IMR-90 (cell line): ENCODE results near the gene TTC7B. TPM values are rescaled to one million over a fixed set of nuclear protein-coding genes. Genes with fewer than 3 reads are reported as not detected.

Experiments used
- ATAC-seq: fragments of 200-7000 bp; cut with Tn5 transposase; 2 replicates; pipeline ENCODE4 v1.9.1; 2020; ENCODE audit warnings: low read depth, mild to moderate bottlenecking, moderate library complexity
- BruUV-seq: library from RNA; stranded (reverse); fragments of 400-500 nt; replicated peaks from 2 replicates; lab custom pipeline; 2021; lab: Mats Ljungman, UMichigan
- CTCF ChIA-PET: fragments of 300-600 bp; formaldehyde crosslinking; extraction: SDS; loops from one replicate; lab custom pipeline; 2021; ENCODE audit warnings: antibody characterized with exemption; lab: Yijun Ruan, JAX
- POLR2A ChIA-PET: fragments of 300-600 bp; sonication (Branson Sonifier 250); formaldehyde crosslinking; loops from one replicate; lab custom pipeline; 2022; ENCODE audit warnings: antibody characterized with exemption; ENCODE audit not compliant: unreplicated experiment; lab: Charles Lee
- DNase-seq: peaks from one replicate; pipeline ENCODE4 v3.0.0; 2013
- H2AFZ ChIP-seq: replicated peaks from 2 replicates; pipeline ENCODE3; 2013; ENCODE audit warnings: low read length, mild to moderate bottlenecking; ENCODE audit not compliant: poor library complexity
- H2AK5ac ChIP-seq: 2 replicates; pipeline ENCODE4 v1.6.1; 2013; ENCODE audit warnings: low read depth, low read length, inconsistent platforms
- H2AK9ac ChIP-seq: replicated peaks from 2 replicates; pipeline ENCODE3; 2013; ENCODE audit warnings: mild to moderate bottlenecking, low read depth, low read length, moderate library complexity; ENCODE audit not compliant: poor library complexity
- H2BK120ac ChIP-seq: 2 replicates; pipeline ENCODE4 v1.6.1; 2013; ENCODE audit warnings: low read depth, low read length, inconsistent platforms
- H2BK15ac ChIP-seq: 3 replicates; pipeline ENCODE4 v1.6.1; 2013; ENCODE audit warnings: low read depth, low read length, inconsistent platforms
- H2BK20ac ChIP-seq: 2 replicates; pipeline ENCODE4 v1.6.1; 2013; ENCODE audit warnings: low read depth, mild to moderate bottlenecking, inconsistent platforms, low read length, moderate library complexity
- H2BK5ac ChIP-seq: 2 replicates; pipeline ENCODE4 v1.6.1; 2013; ENCODE audit warnings: mild to moderate bottlenecking, low read depth, low read length, inconsistent platforms; ENCODE audit not compliant: poor library complexity, severe bottlenecking
- H3K14ac ChIP-seq: replicated peaks from 2 replicates; pipeline ENCODE4 v1.6.1; 2013; ENCODE audit warnings: low read depth, low read length, inconsistent platforms
- H3K18ac ChIP-seq: 2 replicates; pipeline ENCODE4 v1.6.1; 2013; ENCODE audit warnings: low read depth, low read length, control low read depth
- H3K23ac ChIP-seq: 2 replicates; pipeline ENCODE4 v1.6.1; 2013; ENCODE audit warnings: low read depth, low read length, inconsistent platforms
- H3K27ac ChIP-seq: 2 replicates; pipeline ENCODE4 v1.5.1; 2013; ENCODE audit warnings: mild to moderate bottlenecking, control low read depth, low read length; ENCODE audit not compliant: insufficient read depth
- H3K27me3 ChIP-seq: 2 replicates; pipeline ENCODE4 v1.6.1; 2013; ENCODE audit warnings: low read length; ENCODE audit not compliant: control insufficient read depth, insufficient read depth
- H3K36me3 ChIP-seq: 2 replicates; pipeline ENCODE4 v1.6.1; 2013; ENCODE audit warnings: low read length, mixed read lengths; ENCODE audit not compliant: control insufficient read depth, insufficient read depth
- H3K4ac ChIP-seq: 2 replicates; pipeline ENCODE4 v1.6.1; 2013; ENCODE audit warnings: low read depth, low read length, inconsistent platforms
- H3K4me1 ChIP-seq: 2 replicates; pipeline ENCODE4 v1.6.1; 2013; ENCODE audit warnings: low read length, mixed read lengths; ENCODE audit not compliant: control insufficient read depth, insufficient read depth
- H3K4me2 ChIP-seq: 2 replicates; pipeline ENCODE4 v1.6.1; 2013; ENCODE audit warnings: low read depth, mild to moderate bottlenecking, control low read depth, low read length, moderate library complexity
- H3K4me3 ChIP-seq: 2 replicates; pipeline ENCODE4 v1.5.1; 2013; ENCODE audit warnings: low read depth, mild to moderate bottlenecking, control low read depth, low read length, moderate library complexity; ENCODE audit not compliant: insufficient read depth
- H3K56ac ChIP-seq: 2 replicates; pipeline ENCODE4 v1.6.1; 2013; ENCODE audit warnings: low read length, inconsistent platforms; ENCODE audit not compliant: insufficient read depth; ENCODE audit errors: extremely low read depth
- H3K79me1 ChIP-seq, 2 experiments: 2 replicates each; pipeline ENCODE4 v1.6.1; 2013; ENCODE audit warnings: low read length in 2 of 2, inconsistent platforms in 1 of 2, low read depth in 1 of 2
- H3K9ac ChIP-seq: 2 replicates; pipeline ENCODE4 v1.6.1; 2013; ENCODE audit warnings: low read depth, low read length, control low read depth
- H3K9me1 ChIP-seq: 2 replicates; pipeline ENCODE4 v1.6.1; 2013; ENCODE audit warnings: low read length, inconsistent platforms; ENCODE audit not compliant: insufficient read depth
- H3K9me3 ChIP-seq: 2 replicates; pipeline ENCODE4 v1.6.1; 2013; ENCODE audit warnings: low read length; ENCODE audit not compliant: control insufficient read depth, insufficient read depth
- H4K20me1 ChIP-seq: 2 replicates; pipeline ENCODE4 v1.6.1; 2013; ENCODE audit warnings: low read length, inconsistent platforms; ENCODE audit not compliant: insufficient read depth
- H4K5ac ChIP-seq: 2 replicates; pipeline ENCODE4 v1.6.1; 2013; ENCODE audit warnings: mild to moderate bottlenecking, low read depth, low read length, control low read depth
- H4K8ac ChIP-seq, 2 experiments: 2 replicates each; pipeline ENCODE4 v1.6.1; 2013; ENCODE audit warnings: low read depth in 2 of 2, low read length in 2 of 2, control low read depth in 1 of 2, inconsistent platforms in 1 of 2
- H4K91ac ChIP-seq: 2 replicates; pipeline ENCODE4 v1.6.1; 2013; ENCODE audit warnings: low read depth, low read length, inconsistent platforms; ENCODE audit not compliant: insufficient read depth
- BHLHE40 ChIP-seq: fragments of 150-350 bp; IDR thresholded peaks from 2 replicates; pipeline ENCODE4 v1.6.1; 2016; ENCODE audit warnings: mild to moderate bottlenecking, low read depth, low read length
- CEBPB ChIP-seq: IDR thresholded peaks from 2 replicates; pipeline ENCODE4 v1.6.1; 2012; ENCODE audit warnings: low read depth, low read length, improper control_type of control experiment
- CHD1 ChIP-seq: IDR thresholded peaks from 2 replicates; pipeline ENCODE4 v1.6.1; 2012; ENCODE audit warnings: low read depth, low read length, improper control_type of control experiment
- FOS ChIP-seq: fragments of 150-350 bp; IDR thresholded peaks from 2 replicates; pipeline ENCODE4 v1.6.1; 2016; ENCODE audit warnings: low read depth, low read length
- MAFK ChIP-seq: IDR thresholded peaks from 2 replicates; pipeline ENCODE4 v1.6.1; 2012; ENCODE audit warnings: low read depth, low read length, improper control_type of control experiment
- MAZ ChIP-seq: IDR thresholded peaks from 2 replicates; pipeline ENCODE4 v1.6.1; 2012; ENCODE audit warnings: low read depth, mild to moderate bottlenecking, low read length, improper control_type of control experiment, moderate library complexity, borderline replicate concordance
- MXI1 ChIP-seq: IDR thresholded peaks from 2 replicates; pipeline ENCODE4 v1.6.1; 2012; ENCODE audit warnings: low read depth, mild to moderate bottlenecking, low read length, moderate library complexity, borderline replicate concordance
- NFE2L2 ChIP-seq: fragments of 150-350 bp; IDR thresholded peaks from 2 replicates; pipeline ENCODE4 v1.6.1; 2016; ENCODE audit warnings: low read depth, mild to moderate bottlenecking, low read length
- POLR2A ChIP-seq: IDR thresholded peaks from 2 replicates; pipeline ENCODE4 v1.6.1; 2012; ENCODE audit warnings: mild to moderate bottlenecking, low read depth, low read length
- RAD21 ChIP-seq: IDR thresholded peaks from 2 replicates; pipeline ENCODE4 v1.6.1; 2012; ENCODE audit warnings: low read length, improper control_type of control experiment
- RCOR1 ChIP-seq: IDR thresholded peaks from 2 replicates; pipeline ENCODE4 v1.6.1; 2012; ENCODE audit warnings: mild to moderate bottlenecking, low read length, improper control_type of control experiment; ENCODE audit not compliant: insufficient replicate concordance
- RFX5 ChIP-seq: IDR thresholded peaks from 2 replicates; pipeline ENCODE4 v1.8.0; 2012; ENCODE audit warnings: low read depth, mild to moderate bottlenecking, low read length, moderate library complexity
- SMC3 ChIP-seq: fragments of 150-350 bp; IDR thresholded peaks from 2 replicates; pipeline ENCODE4 v1.6.1; 2016; ENCODE audit warnings: low read depth, mild to moderate bottlenecking, antibody characterized with exemption, low read length, moderate library complexity
- USF2 ChIP-seq: fragments of 150-350 bp; IDR thresholded peaks from 2 replicates; pipeline ENCODE4 v1.6.1; 2017; ENCODE audit warnings: mild to moderate bottlenecking, antibody characterized with exemption, low read length, low read depth
- WGBS, 2 experiments: methylation state at CpG; one replicate each; pipeline versions ENCODE4 v1.1.5 to v1.1.7; 2013; ENCODE audit warnings: missing lambda C conversion rate in 2 of 2; ENCODE audit not compliant: insufficient read length in 1 of 2; ENCODE audit errors: extremely low coverage in 2 of 2; 5-methylcytosine and 5-hydroxymethylcytosine counted together
- dilution Hi-C: fragments of 300-500 bp; cut with HindIII; formaldehyde crosslinking; loops from one replicate; pipeline ENCODE4 v1.14.3; 2018; ENCODE audit warnings: low sequenced_read_pairs; ENCODE audit not compliant: unreplicated experiment
- in situ Hi-C: fragments of 300-500 bp; cut with MboI; formaldehyde crosslinking; loops from 3 replicates; pipeline ENCODE4 v1.14.3; 2019; ENCODE audit warnings: low sequenced_read_pairs, inconsistent platforms, mixed read lengths
- intact Hi-C: fragments of 100-400 bp; cut with micrococcal nuclease; formaldehyde crosslinking; loops from 2 replicates; pipeline ENCODE4 v1.10.0; 2022
- polyA plus RNA-seq, 3 experiments: library from polyadenylated mRNA; depleted of rRNA; stranded (reverse); fragments of >200 nt; gene quantifications; 2 replicates each; pipeline ENCODE4 v1.2.3, GENCODE V29; 2012; ENCODE audit warnings: low replicate concordance in 1 of 3
- total RNA-seq: library from RNA; depleted of rRNA; stranded (reverse); fragments of >200 nt; gene quantifications from 2 replicates; pipeline ENCODE4 v1.2.3, GENCODE V29; 2012
- TF ChIP-seq, protein P1 (sequence below): conservative IDR thresholded peaks from 2 replicates; pipeline ENCODE4 v1.5.1; 2012; ENCODE audit warnings: mild to moderate bottlenecking, low read depth, low read length, improper control_type of control experiment
- TF ChIP-seq, protein P2 (sequence below): fragments of 150-350 bp; IDR thresholded peaks from 2 replicates; pipeline ENCODE4 v1.6.1; 2016; ENCODE audit warnings: low read depth, mild to moderate bottlenecking, low read length, moderate library complexity, borderline replicate concordance

The TTC7B gene
- total and polyA plus RNA-seq, 2 of the 4 experiments (the other 2 are of a cell fraction), result 18.1 to 35.3 TPM

DNA sequence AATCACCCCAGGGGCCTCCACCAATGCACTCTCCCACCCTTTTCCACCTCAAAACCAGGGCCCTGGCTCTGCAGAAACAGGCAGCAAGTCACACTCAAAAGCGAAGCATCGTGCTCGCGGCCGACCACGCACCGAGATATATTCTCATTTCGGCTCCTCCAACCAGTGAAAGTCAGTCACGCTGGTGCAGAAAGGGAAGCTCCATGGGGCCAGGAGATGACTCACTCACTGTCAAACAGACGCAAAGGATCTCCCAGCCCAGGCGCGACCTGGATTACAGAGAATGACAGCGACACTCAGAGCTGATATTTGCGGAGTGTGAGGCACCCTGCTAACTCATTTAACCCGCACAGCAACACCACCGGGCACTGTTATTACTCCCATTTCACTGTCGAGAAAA lies 245.8 kb downstream of the TTC7B start:
- ChIA-PET POLR2A (no interaction called here), CTCF (interaction anchor here (0.6 kb wide), 1 partner anchor 1021 kb away, joined by 3 read pairs; no protein-coding TSS in a partner anchor)
- H3K9ac ChIP-seq, result no peak overlapping the region
- no peak overlapping the region for H4K5ac ChIP-seq
- dilution Hi-C loops (no loop called here), in situ Hi-C loops (no loop called here), intact Hi-C loops (no loop called here)
- no peaks in the 10 kb centered on the region for H3K4me1 ChIP-seq
- H3K36me3 ChIP-seq, result peaks cover 4% of the 10 kb centered on the region; the same call in 1 of the 2 replicates
- TF ChIP-seq FOS (no peak), BHLHE40 (no peak), MXI1 (no peak), SMC3 (no peak), CHD1 (no peak), MAFK (no peak), POLR2A (no peak), RFX5 (no peak), RCOR1 (no peak), RAD21 (no peak), CEBPB (no peak), USF2 (no peak), MAZ (no peak), NFE2L2 (no peak)
- TF ChIP-seq, protein P1, sequence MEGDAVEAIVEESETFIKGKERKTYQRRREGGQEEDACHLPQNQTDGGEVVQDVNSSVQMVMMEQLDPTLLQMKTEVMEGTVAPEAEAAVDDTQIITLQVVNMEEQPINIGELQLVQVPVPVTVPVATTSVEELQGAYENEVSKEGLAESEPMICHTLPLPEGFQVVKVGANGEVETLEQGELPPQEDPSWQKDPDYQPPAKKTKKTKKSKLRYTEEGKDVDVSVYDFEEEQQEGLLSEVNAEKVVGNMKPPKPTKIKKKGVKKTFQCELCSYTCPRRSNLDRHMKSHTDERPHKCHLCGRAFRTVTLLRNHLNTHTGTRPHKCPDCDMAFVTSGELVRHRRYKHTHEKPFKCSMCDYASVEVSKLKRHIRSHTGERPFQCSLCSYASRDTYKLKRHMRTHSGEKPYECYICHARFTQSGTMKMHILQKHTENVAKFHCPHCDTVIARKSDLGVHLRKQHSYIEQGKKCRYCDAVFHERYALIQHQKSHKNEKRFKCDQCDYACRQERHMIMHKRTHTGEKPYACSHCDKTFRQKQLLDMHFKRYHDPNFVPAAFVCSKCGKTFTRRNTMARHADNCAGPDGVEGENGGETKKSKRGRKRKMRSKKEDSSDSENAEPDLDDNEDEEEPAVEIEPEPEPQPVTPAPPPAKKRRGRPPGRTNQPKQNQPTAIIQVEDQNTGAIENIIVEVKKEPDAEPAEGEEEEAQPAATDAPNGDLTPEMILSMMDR, result no peak
- TF ChIP-seq, protein P2, sequence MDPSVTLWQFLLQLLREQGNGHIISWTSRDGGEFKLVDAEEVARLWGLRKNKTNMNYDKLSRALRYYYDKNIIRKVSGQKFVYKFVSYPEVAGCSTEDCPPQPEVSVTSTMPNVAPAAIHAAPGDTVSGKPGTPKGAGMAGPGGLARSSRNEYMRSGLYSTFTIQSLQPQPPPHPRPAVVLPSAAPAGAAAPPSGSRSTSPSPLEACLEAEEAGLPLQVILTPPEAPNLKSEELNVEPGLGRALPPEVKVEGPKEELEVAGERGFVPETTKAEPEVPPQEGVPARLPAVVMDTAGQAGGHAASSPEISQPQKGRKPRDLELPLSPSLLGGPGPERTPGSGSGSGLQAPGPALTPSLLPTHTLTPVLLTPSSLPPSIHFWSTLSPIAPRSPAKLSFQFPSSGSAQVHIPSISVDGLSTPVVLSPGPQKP, result no peak
- H2AFZ ChIP-seq, result no peak overlapping the region
- DNase-seq, result no peak
- H4K8ac ChIP-seq, result no peak overlapping the region
- H2AK5ac ChIP-seq, result no peak overlapping the region
- H2BK15ac ChIP-seq, result no peak overlapping the region
- no peak overlapping the region for H2BK20ac ChIP-seq
- H2BK120ac ChIP-seq, result no peak overlapping the region
- H3K14ac ChIP-seq, result no peak overlapping the region
- BruUV-seq, result no TSS peak
- no peak overlapping the region for H3K4me2 ChIP-seq
- WGBS, 2 experiments, result 94% methylated on average over 15 of the region's 17 CpGs; no CpG with 5 or more reads in 1 of the 2 experiments
- no peak overlapping the region for H3K23ac ChIP-seq
- H3K79me1 ChIP-seq, result no peaks in the 10 kb centered on the region; a peak in 2 of 4 replicates
- no peak overlapping the region for H2BK5ac ChIP-seq
- H3K27me3 ChIP-seq, result no peaks in the 10 kb centered on the region
- H4K20me1 ChIP-seq, result no peaks in the 10 kb centered on the region
- no peak overlapping the region for H2AK9ac ChIP-seq
- H3K27ac ChIP-seq, result no peak overlapping the region
- ATAC-seq, result no peak
- H4K91ac ChIP-seq, result no peak overlapping the region
- no peaks in the 10 kb centered on the region for H3K9me3 ChIP-seq
- H3K18ac ChIP-seq, result no peak overlapping the region
- no peak overlapping the region for H3K56ac ChIP-seq
- H3K4ac ChIP-seq, result no peak overlapping the region
- H3K4me3 ChIP-seq, result no peak overlapping the region
- H3K9me1 ChIP-seq, result peaks cover 4% of the 10 kb centered on the region; the same call in 1 of the 2 replicates
